Measurements from ENCODE around the gene LMOD1.

LMOD1 gene

GRCh38 chr1:201883266-201883665 is 63.1 kb downstream of the LMOD1 start:
- WGBS (ENCODE audit: extremely low coverage, insufficient coverage, insufficient read length) = no CpG with 5 or more reads among the region's 3 CpGs
- Histone ChIP-seq H3K4me2 (ENCODE audit: low read length) (no peak overlapping the region), H4K91ac (ENCODE audit: low read depth, low read length) (no peak overlapping the region)

DNA sequence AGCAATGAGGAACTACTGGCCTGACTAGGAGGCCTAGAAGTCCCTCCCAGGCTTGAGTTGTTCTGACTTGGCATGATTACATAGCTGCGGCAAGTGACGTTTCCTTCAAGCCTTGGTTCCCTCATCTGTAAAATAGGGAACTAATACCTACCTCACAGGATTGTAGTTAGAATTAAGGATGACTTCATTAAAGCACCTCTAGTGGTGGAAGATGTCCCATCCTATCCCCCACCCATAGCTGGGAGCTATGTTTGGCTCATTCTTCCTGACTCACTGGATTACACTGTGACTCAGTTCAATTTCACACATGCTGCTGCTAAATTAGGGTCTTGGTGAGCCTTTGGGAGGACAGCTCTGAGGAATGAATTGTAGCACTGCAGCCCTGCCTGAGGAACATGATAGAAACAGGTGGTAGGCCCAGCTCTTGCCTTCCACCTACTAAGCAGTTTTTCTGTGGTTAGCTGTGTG is 63.6 kb downstream of the LMOD1 start:
- Histone ChIP-seq H2BK120ac (ENCODE audit: insufficient read depth, low read length, poor library complexity) (no peak overlapping the region), H3K4ac (ENCODE audit: low read depth, low read length) (no peak overlapping the region), H3K18ac (ENCODE audit: low read length) (no peak overlapping the region), H3K9ac (ENCODE audit: low read length) (no peak overlapping the region), H3K4me2 (ENCODE audit: low read length) (no peak overlapping the region), H3K14ac (ENCODE audit: low read length) (no peak overlapping the region), H4K91ac (ENCODE audit: low read depth, low read length) (no peak overlapping the region), H3K4me3 (ENCODE audit: low read depth, low read length) (no peak overlapping the region), H3K9me3 (ENCODE audit: insufficient read depth, low read depth, low read length) (no peaks in the 10 kb centered on the region), H2BK5ac (ENCODE audit: low read depth, low read length, poor library complexity) (no peak overlapping the region), H2AK5ac (ENCODE audit: low read length) (no peak overlapping the region), H2AFZ (ENCODE audit: insufficient read depth, low read length, poor library complexity) (no peak overlapping the region), H4K8ac (ENCODE audit: low read depth, low read length) (no peak overlapping the region), H3K36me3 (ENCODE audit: control insufficient read depth in 1 of 2, insufficient read depth in 2 of 2, low read length in 2 of 2) (no peaks in the 10 kb centered on the region), H4K12ac (ENCODE audit: low read depth, low read length) (no peak overlapping the region), H3K79me1 (ENCODE audit: low read length) (peaks cover 5% of the 10 kb centered on the region), H3K23ac (ENCODE audit: low read length) (no peak overlapping the region), H2BK12ac (ENCODE audit: low read length) (no peak overlapping the region), H3K4me1 (ENCODE audit: control insufficient read depth in 1 of 2, insufficient read depth in 2 of 2, low read length in 2 of 2) (peaks cover 32 to 33% of the 10 kb centered on the region in 2 experiments), H3K79me2 (ENCODE audit: control insufficient read depth, insufficient read depth, low read length, poor library complexity) (peaks cover 1% of the 10 kb centered on the region), H3K27ac (ENCODE audit: low read depth, low read length) (no peak overlapping the region), H3K27me3 (ENCODE audit: insufficient read depth, low read length) (no peaks in the 10 kb centered on the region)
- peak; percentile 33 to 43 for DNase-seq
- WGBS (ENCODE audit: extremely low coverage, insufficient coverage, insufficient read length) = no CpG with 5 or more reads among the region's 2 CpGs

More at GRCh38 chr1:201883266-201883665, 63.1 kb downstream of the LMOD1 start:
- H3K27ac ChIP-seq (ENCODE audit: low read depth, low read length) = no peak overlapping the region
- peaks cover 5% of the 10 kb centered on the region for H3K79me1 ChIP-seq (ENCODE audit: low read length)
- H4K12ac ChIP-seq (ENCODE audit: low read depth, low read length) = no peak overlapping the region
- no peaks in the 10 kb centered on the region for H3K27me3 ChIP-seq (ENCODE audit: insufficient read depth, low read length)
- H3K36me3 ChIP-seq (ENCODE audit: control insufficient read depth in 1 of 2, insufficient read depth in 2 of 2, low read length in 2 of 2) = no peaks in the 10 kb centered on the region
- H3K4ac ChIP-seq (ENCODE audit: low read depth, low read length) = no peak overlapping the region
- H2AK5ac ChIP-seq (ENCODE audit: low read length) = no peak overlapping the region
- no peak overlapping the region for H3K14ac ChIP-seq (ENCODE audit: low read length)
- no peak overlapping the region for H3K9ac ChIP-seq (ENCODE audit: low read length)
- H2BK12ac ChIP-seq (ENCODE audit: low read length) = no peak overlapping the region
- DNase-seq = no peak
- H3K79me2 ChIP-seq (ENCODE audit: control insufficient read depth, insufficient read depth, low read length, poor library complexity) = peaks cover 1% of the 10 kb centered on the region
- H3K23ac ChIP-seq (ENCODE audit: low read length) = no peak overlapping the region
- peak overlapping the region; percentile 83 for H3K18ac ChIP-seq (ENCODE audit: low read length)
- no peak overlapping the region for H2AFZ ChIP-seq (ENCODE audit: insufficient read depth, low read length, poor library complexity)
- peak overlapping the region; percentile 12 for H2BK5ac ChIP-seq (ENCODE audit: low read depth, low read length, poor library complexity)
- no peaks in the 10 kb centered on the region for H3K9me3 ChIP-seq (ENCODE audit: insufficient read depth, low read depth, low read length)
- no peak overlapping the region for H3K4me3 ChIP-seq (ENCODE audit: low read depth, low read length)
- H4K8ac ChIP-seq (ENCODE audit: low read depth, low read length) = no peak overlapping the region
- H2BK120ac ChIP-seq (ENCODE audit: insufficient read depth, low read length, poor library complexity) = no peak overlapping the region
- peaks cover 32 to 34% of the 10 kb centered on the region in 2 experiments for H3K4me1 ChIP-seq (ENCODE audit: control insufficient read depth in 1 of 2, insufficient read depth in 2 of 2, low read length in 2 of 2)

- Histone ChIP-seq H2BK5ac (ENCODE audit: low read depth, low read length, poor library complexity) (no peak overlapping the region), H3K27ac (ENCODE audit: low read depth, low read length) (peak overlapping the region; percentile 12), H4K8ac (ENCODE audit: low read depth, low read length) (no peak overlapping the region), H3K23ac (ENCODE audit: low read length) (no peak overlapping the region), H3K4ac (ENCODE audit: low read depth, low read length) (no peak overlapping the region), H2AK5ac (ENCODE audit: low read length) (no peak overlapping the region), H3K4me1 (ENCODE audit: control insufficient read depth in 1 of 2, insufficient read depth in 2 of 2, low read length in 2 of 2) (peaks cover 31 to 32% of the 10 kb centered on the region in 2 experiments), H3K4me2 (ENCODE audit: low read length) (no peak overlapping the region), H3K36me3 (ENCODE audit: control insufficient read depth in 1 of 2, insufficient read depth in 2 of 2, low read length in 2 of 2) (peaks cover 0 to 2% of the 10 kb centered on the region in 2 experiments), H3K79me2 (ENCODE audit: control insufficient read depth, insufficient read depth, low read length, poor library complexity) (peaks cover 1% of the 10 kb centered on the region), H3K9me3 (ENCODE audit: insufficient read depth, low read depth, low read length) (no peaks in the 10 kb centered on the region), H3K9ac (ENCODE audit: low read length) (no peak overlapping the region), H4K91ac (ENCODE audit: low read depth, low read length) (no peak overlapping the region), H2BK120ac (ENCODE audit: insufficient read depth, low read length, poor library complexity) (no peak overlapping the region), H2AFZ (ENCODE audit: insufficient read depth, low read length, poor library complexity) (no peak overlapping the region), H4K12ac (ENCODE audit: low read depth, low read length) (no peak overlapping the region), H3K14ac (ENCODE audit: low read length) (no peak overlapping the region), H3K18ac (ENCODE audit: low read length) (no peak overlapping the region), H2BK12ac (ENCODE audit: low read length) (no peak overlapping the region), H3K79me1 (ENCODE audit: low read length) (peaks cover 5% of the 10 kb centered on the region), H3K4me3 (ENCODE audit: low read depth, low read length) (no peak overlapping the region), H3K27me3 (ENCODE audit: insufficient read depth, low read length) (no peaks in the 10 kb centered on the region)
- DNase-seq = no peak
- no CpG with 5 or more reads among the region's 1 CpG for WGBS (ENCODE audit: extremely low coverage, insufficient coverage, insufficient read length)
Measured at GRCh38 chr1:201881617-201882016, 64.7 kb downstream of the LMOD1 start.

DNA sequence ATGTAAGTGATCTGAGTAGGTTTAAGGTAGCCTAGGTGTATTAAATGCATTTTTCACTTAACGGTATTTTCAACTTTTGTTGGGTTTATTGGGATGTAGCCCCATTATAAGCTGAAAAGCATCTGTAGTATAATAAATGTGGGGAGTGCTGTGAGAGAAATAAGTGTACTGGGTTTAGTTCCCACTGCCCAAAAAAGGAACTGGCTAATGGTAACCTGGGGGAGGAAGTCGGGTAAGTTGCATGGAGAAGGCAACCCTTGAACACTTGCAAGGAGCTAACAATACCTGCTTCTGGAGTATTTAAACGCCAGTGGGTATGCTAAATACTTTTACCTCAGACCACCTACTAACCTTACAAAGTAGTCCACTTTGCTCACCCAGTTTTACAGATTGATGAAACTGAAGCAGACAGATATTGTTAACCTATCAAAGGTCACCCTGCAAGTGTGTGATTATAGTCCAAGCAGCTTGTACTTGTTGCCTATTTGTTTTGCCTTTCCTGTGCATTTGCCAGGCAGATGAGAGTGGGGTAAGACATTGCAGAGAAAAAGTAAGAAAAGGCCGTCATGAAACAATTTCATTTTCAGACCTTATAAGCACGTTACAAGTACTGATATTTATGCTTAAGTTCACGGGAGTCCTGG is 65.3 kb downstream of the LMOD1 start:
- Histone ChIP-seq H4K12ac (ENCODE audit: low read depth, low read length) (no peak overlapping the region), H3K9ac (ENCODE audit: low read length) (no peak overlapping the region), H3K4me3 (ENCODE audit: low read depth, low read length) (no peak overlapping the region), H3K18ac (ENCODE audit: low read length) (no peak overlapping the region), H2AK5ac (ENCODE audit: low read length) (no peak overlapping the region), H2BK120ac (ENCODE audit: insufficient read depth, low read length, poor library complexity) (no peak overlapping the region), H3K79me1 (ENCODE audit: low read length) (peaks cover 5% of the 10 kb centered on the region), H3K4me2 (ENCODE audit: low read length) (no peak overlapping the region), H4K8ac (ENCODE audit: low read depth, low read length) (no peak overlapping the region), H3K9me3 (ENCODE audit: insufficient read depth, low read depth, low read length) (no peaks in the 10 kb centered on the region), H2AFZ (ENCODE audit: insufficient read depth, low read length, poor library complexity) (no peak overlapping the region), H3K36me3 (ENCODE audit: control insufficient read depth in 1 of 2, insufficient read depth in 2 of 2, low read length in 2 of 2) (peaks cover 1 to 6% of the 10 kb centered on the region in 2 experiments), H3K79me2 (ENCODE audit: control insufficient read depth, insufficient read depth, low read length, poor library complexity) (peaks cover 1% of the 10 kb centered on the region), H3K27me3 (ENCODE audit: insufficient read depth, low read length) (no peaks in the 10 kb centered on the region), H3K23ac (ENCODE audit: low read length) (no peak overlapping the region), H3K27ac (ENCODE audit: low read depth, low read length) (peak overlapping the region; percentile 12), H3K4me1 (ENCODE audit: control insufficient read depth in 1 of 2, insufficient read depth in 2 of 2, low read length in 2 of 2) (peaks cover 29 to 31% of the 10 kb centered on the region in 2 experiments), H3K14ac (ENCODE audit: low read length) (no peak overlapping the region), H3K4ac (ENCODE audit: low read depth, low read length) (no peak overlapping the region), H2BK5ac (ENCODE audit: low read depth, low read length, poor library complexity) (no peak overlapping the region), H2BK12ac (ENCODE audit: low read length) (no peak overlapping the region), H4K91ac (ENCODE audit: low read depth, low read length) (no peak overlapping the region)
- DNase-seq = no peak
- WGBS (ENCODE audit: extremely low coverage, insufficient coverage, insufficient read length) = no CpG with 5 or more reads among the region's 6 CpGs
